GM23248 (cell line): ENCODE data around the gene TMEM234.

Source experiments
- EZH2 ChIP-seq: fragments of 200-600 bp; sonication (generic); IDR thresholded peaks from 2 replicates; pipeline ENCODE4 v1.6.1; 2018; ENCODE audit warnings: antibody characterized with exemption, mild to moderate bottlenecking; ENCODE audit not compliant: insufficient read depth, poor library complexity, severe bottlenecking
- EZH2phosphoT487 ChIP-seq: fragments of 200-600 bp; sonication (generic); IDR thresholded peaks from 2 replicates; pipeline ENCODE4 v1.6.1; 2018; ENCODE audit warnings: antibody characterized with exemption, moderate library complexity, mild to moderate bottlenecking, low read depth; ENCODE audit not compliant: insufficient read depth

DNA sequence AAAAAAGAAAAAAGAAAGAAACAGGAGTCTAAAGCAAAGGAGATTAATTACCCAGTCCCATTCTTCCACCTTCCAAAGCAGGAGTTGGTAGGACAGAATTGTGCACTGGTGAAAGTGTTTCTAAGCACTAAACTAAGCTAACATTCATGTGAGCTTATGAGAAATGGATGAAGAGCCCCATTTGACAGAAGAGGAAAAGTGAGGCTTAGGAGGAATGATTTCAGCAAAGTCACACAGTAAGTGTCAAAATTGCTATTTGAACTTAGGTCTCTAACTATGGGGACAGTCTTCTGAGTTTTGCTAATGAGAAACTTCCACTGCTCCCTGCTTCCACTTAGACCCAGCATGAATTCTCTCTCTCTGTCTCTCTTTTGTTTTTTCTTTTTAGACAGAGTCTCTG, 47.6 kb upstream of the TMEM234 start:
- TF ChIP-seq EZH2 (no peak), EZH2phosphoT487 (no peak)
